GM19468 (cell line): ENCODE results near the gene SLC16A4.
"Not testable (repeated sequence)": the region's sequence is repeated elsewhere in the genome, so short reads cannot be mapped to it uniquely, and the experiment has no call there.

Source experiments
- ATAC-seq: cut with Tn5 transposase; IDR thresholded peaks from one replicate; pipeline ENCODE4 v1.9.1; 2021; ENCODE audit warnings: mild to moderate bottlenecking, moderate library complexity, moderate number of reproducible peaks; ENCODE audit not compliant: unreplicated experiment; ENCODE audit errors: extremely low read depth

The SLC16A4 gene

GRCh38 chr1:110411173-110411735 is 20.4 kb upstream of the SLC16A4 start:
- ATAC-seq = no peak

GRCh38 chr1:110409316-110409715 is 18.5 kb upstream of the SLC16A4 start:
- no peak for ATAC-seq

DNA sequence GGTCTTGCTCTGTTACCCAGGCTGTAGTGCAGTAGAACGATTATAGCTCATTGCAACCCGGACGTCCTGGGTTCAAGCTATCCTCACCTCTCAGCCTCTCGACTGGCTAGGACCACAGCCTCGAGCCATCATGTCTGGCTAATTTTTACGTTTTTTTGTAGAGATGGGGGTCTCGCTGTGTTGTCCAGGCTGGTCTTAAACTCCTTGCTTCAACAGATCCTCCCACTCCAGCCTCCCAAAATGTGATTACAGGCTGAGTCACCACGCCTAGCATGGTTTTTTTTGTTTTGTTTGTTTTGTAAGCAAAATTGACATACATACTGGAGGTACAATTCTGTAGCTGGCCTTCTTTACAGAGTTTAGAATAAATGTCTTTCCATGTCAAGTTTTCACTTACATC is 17.7 kb upstream of the SLC16A4 start:
- ATAC-seq = no peak

- peak; percentile 70 for ATAC-seq
Observed at GRCh38 chr1:110407260-110408210, 16.7 kb upstream of the SLC16A4 start, which contains the start of gene LAMTOR5. LAMTOR5 (minus strand) TSS chr1:110407694; CDS start chr1:110407620, 74 bp downstream.

DNA sequence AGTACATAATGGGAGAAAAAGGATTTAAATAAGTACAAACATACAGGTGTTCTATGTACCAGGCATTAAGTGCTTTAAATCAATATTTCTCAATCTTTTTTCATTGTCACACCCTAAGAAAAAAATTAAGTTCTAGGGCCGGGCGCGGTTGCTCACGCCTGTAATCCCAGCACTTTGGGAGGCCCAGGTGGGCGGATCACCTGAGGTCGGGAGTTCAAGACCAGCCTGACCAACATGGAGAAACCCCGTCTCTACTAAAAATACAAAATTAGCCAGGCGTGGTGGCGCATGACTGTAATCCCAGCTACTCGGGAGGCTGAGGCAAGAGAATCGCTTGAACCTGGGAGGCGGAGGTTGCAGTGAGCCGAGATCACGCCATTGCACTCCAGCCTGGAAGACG is 15.6 kb upstream of the SLC16A4 start:
- ATAC-seq = not testable (repeated sequence)

DNA sequence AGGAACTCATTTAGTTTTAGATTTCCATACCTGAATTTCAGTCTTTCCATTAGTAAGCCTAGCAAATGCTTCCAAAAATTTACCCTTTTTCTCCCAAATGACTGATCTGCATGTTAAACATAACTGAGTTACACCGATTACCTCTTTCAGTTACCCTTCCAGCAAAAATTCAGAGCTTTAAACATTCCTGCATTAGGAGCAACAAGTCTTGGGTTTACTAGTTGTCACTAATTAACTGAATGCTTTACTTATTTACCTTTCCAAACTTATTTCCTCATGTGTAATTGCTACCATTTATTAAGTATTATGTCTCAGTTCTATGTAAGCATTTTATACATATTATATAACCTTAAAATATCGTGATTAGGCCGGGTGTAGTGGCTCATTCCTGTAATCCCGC is 13.6 kb upstream of the SLC16A4 start:
- ATAC-seq = no peak

GRCh38 chr1:110403805-110404204 is 13.0 kb upstream of the SLC16A4 start:
- no peak for ATAC-seq

GRCh38 chr1:110396259-110396958 is 5.6 kb upstream of the SLC16A4 start:
- ATAC-seq = not testable (repeated sequence)

- no peak for ATAC-seq
Observed at GRCh38 chr1:110394493-110394820, 3.6 kb upstream of the SLC16A4 start.

- ATAC-seq = no peak
Observed at GRCh38 chr1:110393691-110394492, 3.1 kb upstream of the SLC16A4 start.

- ATAC-seq = no peak
Observed at GRCh38 chr1:110393286-110393685, 2.5 kb upstream of the SLC16A4 start.

DNA sequence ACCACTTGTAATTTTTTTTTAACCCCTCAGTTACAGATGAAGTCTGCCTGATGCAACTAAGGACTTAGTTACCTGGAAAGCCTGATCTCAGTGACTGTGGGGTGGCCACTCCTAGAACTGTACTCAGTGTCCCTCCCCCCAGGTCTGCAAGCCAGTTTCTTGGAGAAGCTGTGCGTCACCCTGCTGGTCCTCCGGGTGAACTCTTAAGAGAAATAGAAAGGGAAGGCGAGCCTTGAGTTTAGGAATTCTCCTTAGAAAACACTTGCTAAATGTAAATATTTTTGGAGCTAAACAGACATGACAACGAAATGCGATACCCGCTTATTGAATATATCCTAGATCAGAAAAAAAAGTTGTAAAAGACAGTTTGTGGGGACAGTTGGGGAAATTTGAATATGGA is 730 bp downstream of the SLC16A4 start:
- no peak for ATAC-seq

- ATAC-seq = no peak
Observed at GRCh38 chr1:110387048-110387754, 3.6 kb downstream of the SLC16A4 start.

- ATAC-seq = no peak
Observed at GRCh38 chr1:110385369-110385768, 5.5 kb downstream of the SLC16A4 start.

- ATAC-seq = peak; percentile 37
Observed at GRCh38 chr1:110384581-110385321, 6.1 kb downstream of the SLC16A4 start.

GRCh38 chr1:110383251-110383990 is 7.4 kb downstream of the SLC16A4 start:
- no peak for ATAC-seq

DNA sequence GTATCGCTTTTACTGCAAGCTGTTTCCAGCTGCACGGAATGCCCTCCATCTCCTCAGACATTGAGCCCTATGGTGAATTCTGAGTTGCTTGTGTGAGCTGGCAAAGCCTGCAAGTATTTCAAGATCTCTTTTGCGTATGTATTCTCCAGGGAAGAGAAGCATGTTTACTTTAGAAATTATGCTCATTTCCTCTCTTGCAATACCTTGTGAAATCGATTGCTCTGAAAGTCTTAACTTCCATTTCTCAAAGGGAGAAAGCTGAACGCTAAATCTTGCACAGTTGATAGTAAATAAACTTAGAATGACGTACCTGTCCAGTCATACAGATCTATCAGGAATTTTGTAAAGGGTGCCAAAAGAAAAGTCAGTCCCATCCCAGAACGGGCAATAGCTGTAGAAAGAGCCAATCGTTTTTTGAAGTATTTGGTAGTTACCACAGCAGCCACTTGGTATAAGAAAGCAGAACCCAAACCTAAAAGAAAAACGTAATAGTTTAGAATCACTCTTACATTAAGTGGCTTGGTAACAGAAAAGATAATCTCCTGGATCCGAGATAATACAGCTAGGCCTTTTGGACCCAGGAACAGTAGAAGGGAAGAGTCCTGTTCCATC is 10.0 kb downstream of the SLC16A4 start:
- ATAC-seq = no peak

DNA sequence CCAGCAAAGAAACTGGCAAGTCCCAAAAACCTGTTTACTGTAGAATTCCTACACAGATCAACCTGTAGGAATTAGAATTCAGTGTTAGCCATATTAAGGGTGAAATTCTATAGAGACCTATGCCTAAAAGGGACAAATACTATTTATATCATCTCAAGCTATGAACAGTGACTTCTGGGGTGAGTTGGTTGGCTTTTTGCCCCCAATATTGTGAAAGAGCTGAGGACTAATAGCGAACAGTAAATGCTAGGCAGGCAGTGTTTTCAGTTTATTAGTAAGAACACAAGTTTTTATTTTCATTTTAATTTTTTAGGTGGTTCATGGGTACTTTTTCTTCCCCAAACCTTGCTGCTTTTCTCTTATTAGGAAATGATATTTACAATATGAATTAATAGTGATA is 15.3 kb downstream of the SLC16A4 start:
- no peak for ATAC-seq
